Measurements from ENCODE around the gene GNL3L.
"Not testable (repeated sequence)": the region's sequence is repeated elsewhere in the genome, so short reads cannot be mapped to it uniquely, and the experiment has no call there.

The GNL3L gene

GRCh38 chrX:54530357-54530900 is 410 bp downstream of the GNL3L start (continued):
- TF ChIP-seq ZNF571 (tag by site-specific recombination; IDR thresholded peaks at IDR 0.05) (no peak), GLIS2 (tag by site-specific recombination; IDR thresholded peaks at IDR 0.05) (no peak)

- peaks cover 17 to 58% of the 10 kb centered on the region in 2 experiments; a peak in 2 of 3 replicates for H3K36me3 ChIP-seq (ENCODE audit: control insufficient read depth in 2 of 2, insufficient read depth in 1 of 2, low read length in 2 of 2)
- H3K9me3 ChIP-seq (ENCODE audit: control insufficient read depth, insufficient read depth, low read depth, low read length), result no peaks in the 10 kb centered on the region
- H3K4me3 ChIP-seq (ENCODE audit: low read depth, low read length), result no peak overlapping the region
- H3K27ac ChIP-seq (ENCODE audit: extremely low read depth, low read depth, low read length), result no peak overlapping the region
- H3K4me1 ChIP-seq (ENCODE audit: control insufficient read depth, insufficient read depth, low read length), result no peaks in the 10 kb centered on the region; the same call in 1 of the 2 replicates
- no peak for TF ChIP-seq ZNF433 (tag by site-specific recombination; IDR thresholded peaks at IDR 0.05; ENCODE audit: low read depth)
- no peak for TF ChIP-seq MYNN (tag by site-specific recombination; IDR thresholded peaks at IDR 0.05; ENCODE audit: borderline replicate concordance)
- peak; percentile 58 for TF ChIP-seq ZFHX2 (tag by site-specific recombination; conservative IDR thresholded peaks at IDR 0.05)
- peak; percentile 91 for TF ChIP-seq EGR2 (tag by site-specific recombination; IDR thresholded peaks at IDR 0.05; ENCODE audit: low read depth)
- TF ChIP-seq ZNF37A (tag by site-specific recombination; IDR thresholded peaks at IDR 0.05), result no peak
- no peak for TF ChIP-seq ZNF169 (tag by site-specific recombination; IDR thresholded peaks at IDR 0.05)
- no peak for TF ChIP-seq ZSCAN30 (tag by site-specific recombination; IDR thresholded peaks at IDR 0.05)
- ChIA-PET POLR2A (no interaction called here), CTCF (no interaction called here)
Observed at GRCh38 chrX:54534271-54534670, 4.3 kb downstream of the GNL3L start.

- ChIA-PET CTCF (no interaction called here), POLR2A (interaction anchor here (1.0 kb wide), 1 partner anchor 11 kb away, joined by 3 read pairs; the partner anchor contains the start of gene GNL3L)
- Histone ChIP-seq H3K27ac (ENCODE audit: extremely low read depth, low read depth, low read length) (no peak overlapping the region), H3K9me3 (ENCODE audit: control insufficient read depth, insufficient read depth, low read depth, low read length) (no peaks in the 10 kb centered on the region), H3K4me3 (ENCODE audit: low read depth, low read length) (no peak overlapping the region), H3K36me3 (ENCODE audit: control insufficient read depth in 2 of 2, insufficient read depth in 1 of 2, low read length in 2 of 2) (peaks cover 32 to 75% of the 10 kb centered on the region in 2 experiments; a peak in 2 of 3 replicates), H3K4me1 (ENCODE audit: control insufficient read depth, insufficient read depth, low read length) (no peaks in the 10 kb centered on the region)
- no peak for TF ChIP-seq ZNF560 (tag by site-specific recombination; IDR thresholded peaks at IDR 0.05; ENCODE audit: borderline replicate concordance)
- TF ChIP-seq HIC1 (tag by site-specific recombination; IDR thresholded peaks at IDR 0.05), result no peak
- TF ChIP-seq PRDM1 (tag by site-specific recombination; IDR thresholded peaks at IDR 0.05), result 0 out of 2 replicates have a peak, but pooled peaks have one; percentile 25
Observed at GRCh38 chrX:54540289-54540688, 10.3 kb downstream of the GNL3L start.

- H3K27ac ChIP-seq (ENCODE audit: extremely low read depth, low read depth, low read length); POLR2A ChIA-PET; CTCF ChIA-PET; H3K4me1 ChIP-seq (ENCODE audit: control insufficient read depth, insufficient read depth, low read length); H3K9me3 ChIP-seq (ENCODE audit: control insufficient read depth, insufficient read depth, low read depth, low read length); H3K4me3 ChIP-seq (ENCODE audit: low read depth, low read length): not testable (repeated sequence)
- peaks cover 40 to 84% of the 10 kb centered on the region in 2 experiments for H3K36me3 ChIP-seq (ENCODE audit: control insufficient read depth in 2 of 2, insufficient read depth in 1 of 2, low read length in 2 of 2)
- TF ChIP-seq ZNF146 (tag by site-specific recombination; IDR thresholded peaks at IDR 0.05), result peak; percentile 95
Observed at GRCh38 chrX:54542239-54542638, 12.2 kb downstream of the GNL3L start.

GRCh38 chrX:54550821-54551220 is 20.8 kb downstream of the GNL3L start:
- Histone ChIP-seq H3K9me3 (ENCODE audit: control insufficient read depth, insufficient read depth, low read depth, low read length) (no peaks in the 10 kb centered on the region), H3K4me1 (ENCODE audit: control insufficient read depth, insufficient read depth, low read length) (no peaks in the 10 kb centered on the region), H3K36me3 (ENCODE audit: control insufficient read depth in 2 of 2, insufficient read depth in 1 of 2, low read length in 2 of 2) (peaks cover 11 to 91% of the 10 kb centered on the region in 2 experiments), H3K4me3 (ENCODE audit: low read depth, low read length) (no peak overlapping the region), H3K27ac (ENCODE audit: extremely low read depth, low read depth, low read length) (no peak overlapping the region)
- TF ChIP-seq ZNF621 (tag by site-specific recombination; IDR thresholded peaks at IDR 0.05) (no peak), ZNF169 (tag by site-specific recombination; IDR thresholded peaks at IDR 0.05) (no peak), KLF17 (tag by site-specific recombination; IDR thresholded peaks at IDR 0.05) (no peak)
- POLR2A ChIA-PET, result no interaction called here
- CTCF ChIA-PET, result interaction anchor here (0.6 to 0.7 kb wide), 2 partner anchors 95 to 939 kb away, joined by 3 to 4 read pairs; no protein-coding TSS in a partner anchor
